BE2C (cell line): ENCODE measurements around the gene TCF25. TPM values are rescaled to one million over a fixed set of nuclear protein-coding genes. Genes with fewer than 3 reads are reported as not detected.
"Not testable (repeated sequence)": the region's sequence is repeated elsewhere in the genome, so short reads cannot be mapped to it uniquely, and the experiment has no call there.

Source experiments
- DNase-seq: peaks from one replicate; pipeline ENCODE4 v3.0.0-alpha.2; 2020
- H3K27me3 ChIP-seq: fragments of 250-450 bp; sonication (Bioruptor Pico); 2 replicates; pipeline ENCODE4 v1.5.1; 2020; ENCODE audit warnings: mild to moderate bottlenecking
- H3K36me3 ChIP-seq: fragments of 250-450 bp; sonication (Bioruptor Pico); 2 replicates; pipeline ENCODE4 v1.5.1; 2020; ENCODE audit warnings: mild to moderate bottlenecking
- H3K4me1 ChIP-seq: fragments of 250-450 bp; sonication (Bioruptor Pico); 2 replicates; pipeline ENCODE4 v1.5.1; 2020
- H3K4me3 ChIP-seq: 2 replicates; pipeline ENCODE4 v1.5.1; 2011; ENCODE audit warnings: low read depth, low read length
- H3K9me3 ChIP-seq: fragments of 250-450 bp; sonication (Bioruptor Pico); 2 replicates; pipeline ENCODE4 v1.5.1; 2020
- CTCF ChIP-seq: IDR thresholded peaks from 2 replicates; pipeline ENCODE4 v1.5.1; 2012; ENCODE audit warnings: mild to moderate bottlenecking, low read depth, low read length
- polyA plus RNA-seq: library from polyadenylated mRNA; unstranded; fragments of >200 nt; gene quantifications from one replicate; pipeline ENCODE4 v1.2.1, GENCODE V29; 2012; ENCODE audit warnings: low read depth, missing spikeins; ENCODE audit not compliant: insufficient read length, insufficient read depth

Gene TCF25
- polyA plus RNA-seq, result 410 TPM

- H3K27me3 ChIP-seq, result no peaks in the 10 kb centered on the region
- H3K4me3 ChIP-seq, result peak within 1 kb of the TSS; percentile 79
Measured at GRCh38 chr16:89873109-89873971, at the start of gene TCF25. TCF25 (plus strand) TSS chr16:89873592; CDS start chr16:89873668, 76 bp downstream.

GRCh38 chr16:89823824-89824148 is 49.6 kb upstream of the TCF25 start:
- H3K36me3 ChIP-seq, H3K4me1 ChIP-seq, DNase-seq, H3K27me3 ChIP-seq, H3K4me3 ChIP-seq, H3K9me3 ChIP-seq: not testable (repeated sequence)

More at GRCh38 chr16:89873109-89873971, at the start of gene TCF25:
- Histone ChIP-seq H3K36me3 (peaks cover 22% of the 10 kb centered on the region), H3K9me3 (peaks cover 2% of the 10 kb centered on the region; the same call in 1 of the 2 replicates), H3K4me1 (peaks cover 6% of the 10 kb centered on the region)
- TF ChIP-seq CTCF, result no peak
- peak; percentile 92 for DNase-seq

- no peak for TF ChIP-seq CTCF
- Histone ChIP-seq H3K4me3 (no peak overlapping the region), H3K36me3 (no peaks in the 10 kb centered on the region), H3K27me3 (no peaks in the 10 kb centered on the region), H3K4me1 (0 out of 2 replicates have a peak, but pooled peaks cover 3% of the 10 kb centered on the region), H3K9me3 (no peaks in the 10 kb centered on the region)
- no peak for DNase-seq
Measured at GRCh38 chr16:89826531-89827382, 46.6 kb upstream of the TCF25 start.

- Histone ChIP-seq H3K9me3 (no peaks in the 10 kb centered on the region), H3K27me3 (no peaks in the 10 kb centered on the region), H3K36me3 (no peaks in the 10 kb centered on the region), H3K4me3 (peak overlapping the region; percentile 58), H3K4me1 (0 out of 2 replicates have a peak, but pooled peaks cover 3% of the 10 kb centered on the region)
- no peak for TF ChIP-seq CTCF
- peak; percentile 45 for DNase-seq
Measured at GRCh38 chr16:89827383-89828198, 45.8 kb upstream of the TCF25 start.

GRCh38 chr16:89828199-89828869 is 45.1 kb upstream of the TCF25 start, which contains the start of gene SPIRE2:
SPIRE2 (plus strand) TSS chr16:89828475; CDS start chr16:89828551, 76 bp downstream.
- Histone ChIP-seq H3K9me3 (no peaks in the 10 kb centered on the region), H3K4me1 (0 out of 2 replicates have a peak, but pooled peaks cover 3% of the 10 kb centered on the region), H3K27me3 (no peaks in the 10 kb centered on the region), H3K4me3 (peak within 1 kb of the TSS; percentile 67), H3K36me3 (no peaks in the 10 kb centered on the region)
- no peak for TF ChIP-seq CTCF
- DNase-seq, result peak; percentile 76
